Measurements from ENCODE around the gene PSMD9.

PSMD9 gene

GRCh38 chr12:121960541-121960940 lies 72.0 kb downstream of the PSMD9 start:
- Histone ChIP-seq H3K79me2 (no peaks in the 10 kb centered on the region), H2AFZ (no peak overlapping the region), H3K36me3 (ENCODE audit: control insufficient read depth, insufficient read depth, low read length) (no peaks in the 10 kb centered on the region), H3K9me3 (ENCODE audit: control insufficient read depth, low read length) (no peaks in the 10 kb centered on the region), H3K27me3 (ENCODE audit: control insufficient read depth, insufficient read depth, low read length) (no peaks in the 10 kb centered on the region), H3K4me3 (ENCODE audit: low read depth, low read length) (no peak overlapping the region), H3K27ac (no peak overlapping the region), H3K4me1 (peaks cover 4% of the 10 kb centered on the region), H3K9ac (no peak overlapping the region), H3K4me2 (ENCODE audit: low read length) (no peak overlapping the region)
- TF ChIP-seq, protein P1, sequence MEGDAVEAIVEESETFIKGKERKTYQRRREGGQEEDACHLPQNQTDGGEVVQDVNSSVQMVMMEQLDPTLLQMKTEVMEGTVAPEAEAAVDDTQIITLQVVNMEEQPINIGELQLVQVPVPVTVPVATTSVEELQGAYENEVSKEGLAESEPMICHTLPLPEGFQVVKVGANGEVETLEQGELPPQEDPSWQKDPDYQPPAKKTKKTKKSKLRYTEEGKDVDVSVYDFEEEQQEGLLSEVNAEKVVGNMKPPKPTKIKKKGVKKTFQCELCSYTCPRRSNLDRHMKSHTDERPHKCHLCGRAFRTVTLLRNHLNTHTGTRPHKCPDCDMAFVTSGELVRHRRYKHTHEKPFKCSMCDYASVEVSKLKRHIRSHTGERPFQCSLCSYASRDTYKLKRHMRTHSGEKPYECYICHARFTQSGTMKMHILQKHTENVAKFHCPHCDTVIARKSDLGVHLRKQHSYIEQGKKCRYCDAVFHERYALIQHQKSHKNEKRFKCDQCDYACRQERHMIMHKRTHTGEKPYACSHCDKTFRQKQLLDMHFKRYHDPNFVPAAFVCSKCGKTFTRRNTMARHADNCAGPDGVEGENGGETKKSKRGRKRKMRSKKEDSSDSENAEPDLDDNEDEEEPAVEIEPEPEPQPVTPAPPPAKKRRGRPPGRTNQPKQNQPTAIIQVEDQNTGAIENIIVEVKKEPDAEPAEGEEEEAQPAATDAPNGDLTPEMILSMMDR (IDR thresholded peaks at IDR 0.05) = no peak

DNA sequence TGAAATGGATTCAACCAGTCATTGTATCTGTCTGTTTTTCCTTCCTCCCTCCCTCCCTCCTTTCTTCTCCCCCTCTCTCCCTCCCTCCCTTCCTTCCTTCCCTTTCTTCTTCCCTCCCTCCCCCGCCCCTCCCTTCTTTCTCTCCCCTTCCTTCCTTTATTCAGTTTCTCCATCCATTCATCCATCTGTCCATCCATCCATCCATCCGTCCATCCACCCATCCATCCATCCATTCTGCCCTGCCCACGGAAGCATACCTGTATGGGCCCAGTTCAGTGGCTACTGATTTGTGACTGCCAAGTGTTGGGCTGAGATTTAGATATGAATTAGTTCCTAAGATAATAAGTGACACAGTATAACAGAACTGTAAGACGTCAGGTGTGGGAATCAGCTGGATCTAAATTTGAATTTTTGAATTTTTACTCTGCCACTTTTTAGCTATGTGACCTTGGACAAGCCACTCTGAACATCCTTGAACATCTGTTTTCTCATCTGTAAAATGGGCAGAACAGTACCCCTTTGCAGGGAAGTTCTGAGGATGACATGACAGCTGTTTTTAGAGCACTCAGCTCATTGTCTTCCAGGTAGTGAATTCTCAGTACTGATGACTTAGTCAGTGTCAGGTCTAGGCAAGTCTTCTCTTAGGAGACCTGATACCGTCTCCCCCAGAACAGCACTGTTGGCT lies 72.7 kb downstream of the PSMD9 start:
- Histone ChIP-seq H2AFZ (no peak overlapping the region), H3K27me3 (ENCODE audit: control insufficient read depth, insufficient read depth, low read length) (no peaks in the 10 kb centered on the region), H3K27ac (no peak overlapping the region), H3K9me3 (ENCODE audit: control insufficient read depth, low read length) (no peaks in the 10 kb centered on the region), H3K9ac (no peak overlapping the region), H3K4me1 (peaks cover 4% of the 10 kb centered on the region), H3K36me3 (ENCODE audit: control insufficient read depth, insufficient read depth, low read length) (no peaks in the 10 kb centered on the region), H3K4me3 (ENCODE audit: low read depth, low read length) (no peak overlapping the region), H3K4me2 (ENCODE audit: low read length) (no peak overlapping the region), H3K79me2 (no peaks in the 10 kb centered on the region)
- TF ChIP-seq, protein P1 (IDR thresholded peaks at IDR 0.05) = no peak

- Histone ChIP-seq H3K27ac (no peak overlapping the region), H3K36me3 (ENCODE audit: control insufficient read depth, insufficient read depth, low read length) (no peaks in the 10 kb centered on the region), H3K9ac (no peak overlapping the region), H2AFZ (no peak overlapping the region), H3K9me3 (ENCODE audit: control insufficient read depth, low read length) (no peaks in the 10 kb centered on the region), H3K27me3 (ENCODE audit: control insufficient read depth, insufficient read depth, low read length) (no peaks in the 10 kb centered on the region), H3K4me1 (no peaks in the 10 kb centered on the region), H3K79me2 (no peaks in the 10 kb centered on the region), H3K4me3 (ENCODE audit: low read depth, low read length) (no peak overlapping the region), H3K4me2 (ENCODE audit: low read length) (no peak overlapping the region)
- TF ChIP-seq, protein P1 (IDR thresholded peaks at IDR 0.05) = no peak
These were observed 74.9 kb downstream of the PSMD9 start for GRCh38 chr12:121963341-121964018.

GRCh38 chr12:121964813-121965643 lies 76.4 kb downstream of the PSMD9 start:
- no peak overlapping the region for H3K27ac ChIP-seq
- H3K9me3 ChIP-seq (ENCODE audit: control insufficient read depth, low read length) = no peaks in the 10 kb centered on the region
- TF ChIP-seq, protein P1 (IDR thresholded peaks at IDR 0.05) = no peak
- H3K4me3 ChIP-seq (ENCODE audit: low read depth, low read length) = no peak overlapping the region
- no peaks in the 10 kb centered on the region for H3K27me3 ChIP-seq (ENCODE audit: control insufficient read depth, insufficient read depth, low read length)
- no peaks in the 10 kb centered on the region for H3K4me1 ChIP-seq
- H3K4me2 ChIP-seq (ENCODE audit: low read length) = no peak overlapping the region
- H3K9ac ChIP-seq = no peak overlapping the region
- no peak overlapping the region for H2AFZ ChIP-seq
- H3K36me3 ChIP-seq (ENCODE audit: control insufficient read depth, insufficient read depth, low read length) = no peaks in the 10 kb centered on the region
- no peaks in the 10 kb centered on the region for H3K79me2 ChIP-seq

Measured in parathyroid adenoma (tissue), 2 donors.